Ishikawa (cell line): Measurements from ENCODE around the gene GAB1.

Experiments used
- CEBPB ChIP-seq: IDR thresholded peaks from 2 replicates; pipeline ENCODE4 v1.6.1; 2012
- CREB1 ChIP-seq: IDR thresholded peaks from 2 replicates; pipeline ENCODE4 v1.6.1; 2012; ENCODE audit warnings: low read depth
- EP300 ChIP-seq: IDR thresholded peaks from 2 replicates; pipeline ENCODE4 v1.6.1; 2012; ENCODE audit warnings: borderline replicate concordance
- FOXM1 ChIP-seq: IDR thresholded peaks from 2 replicates; pipeline ENCODE4 v1.6.1; 2012; ENCODE audit warnings: low read depth, borderline replicate concordance
- MAX ChIP-seq: IDR thresholded peaks from 2 replicates; pipeline ENCODE4 v1.6.1; 2012
- RAD21 ChIP-seq: IDR thresholded peaks from 2 replicates; pipeline ENCODE4 v1.6.1; 2012; ENCODE audit warnings: low read depth
- TAF1 ChIP-seq: IDR thresholded peaks from 2 replicates; pipeline ENCODE4 v1.6.1; 2012; ENCODE audit warnings: low read depth, mild to moderate bottlenecking

GRCh38 chr4:143341186-143341755 lies 4.6 kb downstream of the GAB1 start:
- no peak for TF ChIP-seq TAF1
- no peak for TF ChIP-seq EP300
- TF ChIP-seq MAX = no peak
- TF ChIP-seq CREB1 = no peak
- no peak for TF ChIP-seq CEBPB
- no peak for TF ChIP-seq FOXM1
- no peak for TF ChIP-seq RAD21
